ENCODE data around the gene RAB17.
A peak's percentile ranks its signal among the peaks of the same experiment; 100 is the strongest.

RAB17 gene

GRCh38 chr2:237590272-237591140, at the start of gene RAB17:
RAB17 (minus strand) TSS chr2:237590734; CDS start chr2:237586154, 4,580 bp downstream.
- no peak for DNase-seq

- DNase-seq, result no peak
Measured at GRCh38 chr2:237639836-237640220, 49.3 kb upstream of the RAB17 start.

- peak; percentile 58 for DNase-seq
Measured at GRCh38 chr2:237639052-237639835, 48.7 kb upstream of the RAB17 start.

- DNase-seq, result no peak
Measured at GRCh38 chr2:237638176-237638575, 47.6 kb upstream of the RAB17 start.

- DNase-seq, result no peak
Measured at GRCh38 chr2:237637429-237638135, 47.0 kb upstream of the RAB17 start.

- DNase-seq, result no peak
Measured at GRCh38 chr2:237636578-237636977, 46.0 kb upstream of the RAB17 start.

- DNase-seq, result no peak
Measured at GRCh38 chr2:237633061-237633561, 42.6 kb upstream of the RAB17 start.

- no peak for DNase-seq
Measured at GRCh38 chr2:237631801-237632585, 41.5 kb upstream of the RAB17 start.

GRCh38 chr2:237631007-237631785, 40.7 kb upstream of the RAB17 start:
- DNase-seq, result no peak

GRCh38 chr2:237630216-237631000, 39.9 kb upstream of the RAB17 start:
- DNase-seq, result no peak

- DNase-seq, result peak; percentile 71
Measured at GRCh38 chr2:237629739-237630138, 39.2 kb upstream of the RAB17 start.

GRCh38 chr2:237629188-237629534, 38.6 kb upstream of the RAB17 start:
- no peak for DNase-seq

- no peak for DNase-seq
Measured at GRCh38 chr2:237628247-237629187, 38.0 kb upstream of the RAB17 start.

GRCh38 chr2:237627441-237628246, 37.1 kb upstream of the RAB17 start, which contains the start of gene LRRFIP1:
LRRFIP1 (plus strand) TSS chr2:237627587; CDS start chr2:237627645, 58 bp downstream.
- peak; percentile 30 for DNase-seq

- no peak for DNase-seq
Measured at GRCh38 chr2:237626813-237627440, 36.4 kb upstream of the RAB17 start.

GRCh38 chr2:237625777-237626176, 35.2 kb upstream of the RAB17 start:
- no peak for DNase-seq

GRCh38 chr2:237625216-237625705, 34.7 kb upstream of the RAB17 start:
- DNase-seq, result peak; percentile 70

- no peak for DNase-seq
Measured at GRCh38 chr2:237624565-237624964, 34.0 kb upstream of the RAB17 start.
